IPS-18a (cell line): ENCODE data around the gene VPS11.

ENCODE experiments used
- H3K27ac ChIP-seq: one replicate; pipeline ENCODE4 v1.5.1; 2013; ENCODE audit warnings: low read length
- H3K27me3 ChIP-seq: one replicate; pipeline ENCODE4 v1.6.1; 2013; ENCODE audit warnings: mild to moderate bottlenecking, low read length; ENCODE audit not compliant: control insufficient read depth, insufficient read depth
- H3K36me3 ChIP-seq: one replicate; pipeline ENCODE4 v1.6.1; 2013; ENCODE audit warnings: low read depth, low read length; ENCODE audit not compliant: control insufficient read depth
- H3K4me1 ChIP-seq: one replicate; pipeline ENCODE4 v1.6.1; 2013; ENCODE audit warnings: low read depth, low read length; ENCODE audit not compliant: control insufficient read depth
- H3K4me3 ChIP-seq: one replicate; pipeline ENCODE4 v1.5.1; 2013; ENCODE audit warnings: low read length
- H3K9ac ChIP-seq: one replicate; pipeline ENCODE4 v1.6.1; 2013; ENCODE audit warnings: mild to moderate bottlenecking, low read length, moderate library complexity
- H3K9me3 ChIP-seq: one replicate; pipeline ENCODE4 v1.6.1; 2013; ENCODE audit warnings: low read depth, low read length; ENCODE audit not compliant: control insufficient read depth

Gene VPS11

DNA sequence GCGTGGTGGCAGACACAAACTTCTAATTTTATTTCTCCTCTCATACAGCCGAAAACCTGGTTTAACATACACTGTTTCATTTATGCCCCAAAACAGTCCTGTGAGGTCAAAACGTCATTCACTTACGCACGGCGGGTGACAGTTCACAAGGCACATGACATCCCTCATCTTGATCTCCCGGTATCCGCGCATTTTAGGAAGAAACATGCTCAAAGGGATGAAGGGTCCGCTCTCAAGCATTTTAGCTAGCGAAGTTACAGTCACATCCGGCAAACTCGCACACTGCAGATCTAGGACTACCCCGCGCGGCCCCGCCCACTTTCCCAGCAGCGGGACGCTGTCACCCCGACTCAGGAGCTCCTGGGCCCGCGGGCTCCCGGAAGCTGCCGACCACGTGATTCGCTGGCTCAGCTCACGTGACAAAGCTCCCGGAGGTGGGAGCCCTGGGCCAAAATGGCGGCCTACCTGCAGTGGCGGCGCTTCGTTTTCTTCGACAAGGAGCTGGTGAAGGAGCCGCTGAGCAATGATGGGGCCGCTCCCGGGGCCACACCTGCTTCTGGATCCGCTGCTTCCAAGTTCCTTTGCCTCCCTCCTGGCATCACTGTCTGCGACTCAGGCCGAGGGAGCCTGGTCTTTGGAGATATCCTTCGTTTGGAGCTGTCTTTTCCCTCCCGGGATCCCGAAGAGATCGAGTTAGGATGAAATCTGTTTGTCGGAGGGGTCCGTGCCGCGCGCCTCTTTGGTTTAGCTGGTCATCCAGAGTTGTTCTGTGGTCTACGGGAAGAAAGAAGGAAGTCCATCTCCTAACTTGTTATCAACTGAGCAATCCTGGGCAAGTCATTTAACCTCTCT is at the start of gene VPS11:
Gene VPS11, plus strand, starts transcription at position 448 of the 852 bp plus-strand sequence. Its CDS starts 6 bp downstream, at position 454.
- Histone ChIP-seq H3K36me3 (peaks cover 21% of the 10 kb centered on the region), H3K27ac (no peak within 1 kb of the TSS), H3K4me1 (no peaks in the 10 kb centered on the region), H3K9me3 (no peaks in the 10 kb centered on the region), H3K9ac (peak within 1 kb of the TSS; percentile 91), H3K27me3 (no peaks in the 10 kb centered on the region), H3K4me3 (peak within 1 kb of the TSS; percentile 95)

DNA sequence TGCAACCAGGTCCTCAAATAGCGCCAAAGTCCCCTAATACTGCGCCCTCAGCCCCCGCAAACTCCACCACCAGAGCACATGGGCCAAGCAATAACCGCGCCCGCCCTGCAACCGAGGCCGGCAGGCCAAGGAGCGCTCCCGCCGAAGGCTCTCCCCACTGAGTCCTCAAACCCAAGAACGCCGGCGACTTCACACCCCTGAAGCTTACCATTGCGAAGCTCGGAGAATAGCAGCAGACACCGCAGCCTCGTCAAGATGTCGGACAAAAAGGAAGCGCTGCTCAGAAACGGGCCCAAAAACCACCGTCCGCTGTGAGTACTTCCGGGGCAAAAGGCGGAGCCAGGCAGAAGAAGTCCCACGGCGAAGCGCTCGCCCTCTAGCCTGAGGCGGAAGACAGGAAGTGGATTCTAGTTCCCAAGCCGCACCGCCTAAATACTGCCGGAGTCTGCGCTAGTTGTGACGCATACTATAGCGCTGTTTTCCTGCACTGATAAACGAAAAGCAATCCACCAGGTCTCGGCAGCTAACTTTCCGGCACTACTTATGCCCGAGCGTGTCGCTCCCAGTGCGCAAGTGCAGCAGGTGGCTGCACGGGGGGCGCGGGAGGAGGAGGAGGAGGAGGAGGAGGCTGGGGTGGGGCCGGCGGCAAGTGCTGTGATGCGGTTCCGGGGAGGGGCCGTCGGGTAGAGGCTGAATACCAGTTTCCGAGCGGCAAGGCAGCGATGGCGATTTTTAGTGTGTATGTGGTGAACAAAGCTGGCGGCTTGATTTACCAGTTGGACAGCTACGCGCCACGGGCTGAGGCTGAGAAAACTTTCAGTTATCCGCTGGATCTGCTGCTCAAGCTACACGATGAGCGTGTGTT is 49.3 kb upstream of the VPS11 start, which contains the start of the genes RPS25 and TRAPPC4:
Gene RPS25, minus strand, starts transcription at position 270 of the 865 bp plus-strand sequence. Its CDS starts 59 bp downstream, at position 211.
Gene TRAPPC4, plus strand, starts transcription at position 693 of the 865 bp plus-strand sequence. Its CDS starts 30 bp downstream, at position 723.
- H3K4me3 ChIP-seq: peak within 1 kb of the TSS; percentile 89
- H3K27me3 ChIP-seq: no peaks in the 10 kb centered on the region
- H3K9me3 ChIP-seq: no peaks in the 10 kb centered on the region
- peak within 1 kb of the TSS; percentile 91 for H3K27ac ChIP-seq
- peaks cover 49% of the 10 kb centered on the region for H3K36me3 ChIP-seq
- peak within 1 kb of the TSS; percentile 97 for H3K9ac ChIP-seq
- peaks cover 9% of the 10 kb centered on the region for H3K4me1 ChIP-seq

DNA sequence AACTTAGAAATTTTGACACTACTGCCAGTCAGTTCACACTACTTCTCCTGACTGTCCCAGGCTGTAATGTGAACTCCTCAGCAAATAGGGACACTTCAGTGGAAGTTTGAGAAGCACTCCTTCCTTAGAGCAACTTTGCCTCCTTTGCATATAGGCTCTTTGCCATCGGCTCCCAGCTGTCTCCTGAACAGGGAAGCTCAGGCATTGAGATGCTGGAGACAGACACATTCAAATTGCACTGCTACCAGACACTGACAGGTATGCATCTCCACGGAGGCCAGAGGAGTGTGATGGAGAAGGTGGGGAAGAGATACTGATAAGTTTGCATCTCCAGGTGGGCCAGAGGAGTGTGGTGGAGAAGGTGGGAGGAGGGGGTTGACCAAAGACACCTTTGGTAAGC is 47.6 kb upstream of the VPS11 start:
- peaks cover 53% of the 10 kb centered on the region for H3K36me3 ChIP-seq
- peak overlapping the region; percentile 89 for H3K4me3 ChIP-seq
- H3K27me3 ChIP-seq: no peaks in the 10 kb centered on the region
- H3K4me1 ChIP-seq: peaks cover 9% of the 10 kb centered on the region
- no peak overlapping the region for H3K27ac ChIP-seq
- H3K9me3 ChIP-seq: no peaks in the 10 kb centered on the region
- H3K9ac ChIP-seq: no peak overlapping the region

- Histone ChIP-seq H3K27ac (no peak overlapping the region), H3K4me3 (no peak overlapping the region), H3K27me3 (no peaks in the 10 kb centered on the region), H3K9ac (no peak overlapping the region), H3K9me3 (no peaks in the 10 kb centered on the region), H3K4me1 (peaks cover 5% of the 10 kb centered on the region), H3K36me3 (peaks cover 40% of the 10 kb centered on the region)
These were observed 46.0 kb upstream of the VPS11 start for GRCh38 chr11:119021631-119022030.

- peaks cover 46% of the 10 kb centered on the region for H3K36me3 ChIP-seq
- no peaks in the 10 kb centered on the region for H3K27me3 ChIP-seq
- no peaks in the 10 kb centered on the region for H3K4me1 ChIP-seq
- no peak overlapping the region for H3K27ac ChIP-seq
- no peaks in the 10 kb centered on the region for H3K9me3 ChIP-seq
- H3K4me3 ChIP-seq: no peak overlapping the region
- H3K9ac ChIP-seq: no peak overlapping the region
These were observed 43.9 kb upstream of the VPS11 start for GRCh38 chr11:119023741-119024140.

DNA sequence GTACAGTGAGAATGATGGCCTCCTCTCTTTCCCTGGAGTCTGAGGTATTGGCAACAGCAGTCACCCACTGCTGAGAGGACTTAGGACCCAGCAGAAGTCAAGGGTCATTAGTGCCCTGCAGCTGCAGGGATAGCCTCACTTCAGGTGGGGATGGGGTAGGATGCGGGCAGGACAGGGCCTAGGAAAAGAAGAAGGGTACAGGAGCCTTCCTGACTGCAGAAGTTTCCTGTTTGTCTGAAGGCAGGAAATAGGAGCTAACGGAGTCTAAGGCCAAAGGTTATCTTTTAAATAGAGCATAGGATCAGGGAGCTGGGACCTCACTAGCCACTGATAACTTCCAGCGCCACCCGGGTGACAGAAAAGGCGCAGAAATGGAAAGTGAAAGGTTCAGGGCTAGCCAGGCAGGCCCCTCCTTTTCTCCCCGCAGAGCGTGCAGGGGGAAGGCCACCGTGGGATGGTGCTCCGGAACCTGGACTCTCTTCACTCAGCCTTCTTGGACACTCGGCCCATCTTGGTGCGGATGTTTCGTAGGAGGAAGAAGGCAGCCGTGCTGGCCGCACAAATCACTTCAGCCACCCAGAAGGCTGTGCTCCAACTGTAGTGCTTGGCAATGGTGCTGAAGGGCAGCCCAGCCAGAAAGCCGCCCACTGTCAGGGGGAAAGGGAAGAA is 43.1 kb upstream of the VPS11 start:
- Histone ChIP-seq H3K36me3 (peaks cover 46% of the 10 kb centered on the region), H3K4me1 (no peaks in the 10 kb centered on the region), H3K27me3 (no peaks in the 10 kb centered on the region), H3K9ac (no peak overlapping the region), H3K4me3 (no peak overlapping the region), H3K9me3 (no peaks in the 10 kb centered on the region), H3K27ac (no peak overlapping the region)

- Histone ChIP-seq H3K27me3 (no peaks in the 10 kb centered on the region), H3K9ac (no peak overlapping the region), H3K27ac (no peak overlapping the region), H3K4me1 (no peaks in the 10 kb centered on the region), H3K9me3 (no peaks in the 10 kb centered on the region), H3K4me3 (no peak overlapping the region), H3K36me3 (peaks cover 46% of the 10 kb centered on the region)
These were observed 42.5 kb upstream of the VPS11 start for GRCh38 chr11:119025099-119025473.

DNA sequence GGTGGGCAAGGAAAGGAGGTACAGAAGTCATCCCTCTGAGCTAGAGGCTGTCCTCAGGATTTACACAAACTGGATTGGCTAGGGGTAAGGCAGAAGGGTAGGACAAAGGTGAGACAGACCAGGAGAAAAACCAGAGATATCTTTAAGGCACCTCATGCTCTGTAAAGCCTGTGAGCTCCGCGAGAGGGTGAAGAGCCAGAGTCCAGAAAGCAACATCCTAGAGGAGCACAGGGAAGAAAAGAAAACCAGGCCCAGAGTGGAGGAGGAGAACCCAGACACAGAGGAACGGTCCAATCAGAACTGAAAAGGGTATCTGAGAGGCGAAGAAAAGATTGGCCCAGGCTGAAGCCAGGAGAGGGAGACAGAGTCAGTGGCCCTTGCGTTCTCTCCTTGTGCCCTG is 42.1 kb upstream of the VPS11 start:
- no peak overlapping the region for H3K9ac ChIP-seq
- no peak overlapping the region for H3K27ac ChIP-seq
- no peaks in the 10 kb centered on the region for H3K27me3 ChIP-seq
- no peaks in the 10 kb centered on the region for H3K9me3 ChIP-seq
- no peaks in the 10 kb centered on the region for H3K4me1 ChIP-seq
- no peak overlapping the region for H3K4me3 ChIP-seq
- peaks cover 46% of the 10 kb centered on the region for H3K36me3 ChIP-seq

DNA sequence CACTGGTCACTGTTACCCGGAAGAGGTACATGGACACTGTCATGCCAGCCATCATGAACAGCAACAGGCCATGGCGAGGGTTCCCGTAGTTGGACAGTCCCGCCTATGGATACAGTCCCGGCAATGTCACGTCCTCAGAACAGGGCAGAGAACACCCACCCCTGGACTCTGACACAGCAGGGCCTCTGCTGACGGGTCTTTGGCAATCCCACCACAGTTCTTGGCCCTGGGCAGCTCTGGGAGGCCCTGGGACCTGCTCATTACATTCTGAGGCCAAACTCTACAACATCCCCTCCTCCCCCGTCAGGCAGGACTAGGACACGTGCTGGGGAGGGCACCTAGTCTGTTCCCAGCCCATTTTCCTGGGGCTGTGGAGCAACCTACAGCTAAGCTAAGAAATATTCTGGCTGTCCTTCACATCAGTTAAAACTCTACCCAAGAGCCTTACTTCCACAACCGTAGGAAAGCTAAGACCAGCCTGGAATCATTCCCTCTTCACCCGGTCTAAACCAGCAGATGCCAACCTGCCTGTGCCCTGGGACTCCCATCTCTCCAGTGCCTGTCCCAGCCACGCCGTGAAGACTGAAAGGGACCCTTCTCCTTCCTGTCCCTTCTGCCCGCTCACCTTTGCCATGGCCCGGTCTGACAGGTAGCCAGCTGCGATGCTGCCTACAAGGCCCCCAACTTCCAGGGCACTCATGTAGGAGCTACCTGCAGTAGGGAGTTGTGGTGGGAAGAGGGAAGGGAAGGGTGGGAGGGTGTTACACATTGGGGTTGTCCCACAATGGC is 41.4 kb upstream of the VPS11 start:
- Histone ChIP-seq H3K4me1 (no peaks in the 10 kb centered on the region), H3K9ac (no peak overlapping the region), H3K27me3 (no peaks in the 10 kb centered on the region), H3K27ac (no peak overlapping the region), H3K9me3 (no peaks in the 10 kb centered on the region), H3K4me3 (no peak overlapping the region), H3K36me3 (peaks cover 45% of the 10 kb centered on the region)

- Histone ChIP-seq H3K36me3 (peaks cover 38% of the 10 kb centered on the region), H3K4me1 (no peaks in the 10 kb centered on the region), H3K9ac (no peak overlapping the region), H3K27ac (no peak overlapping the region), H3K27me3 (no peaks in the 10 kb centered on the region), H3K9me3 (no peaks in the 10 kb centered on the region), H3K4me3 (no peak overlapping the region)
These were observed 40.6 kb upstream of the VPS11 start for GRCh38 chr11:119026970-119027369.
